Measurements from ENCODE around the gene NR2C2. TPM values are rescaled to one million over a fixed set of nuclear protein-coding genes. Genes with fewer than 3 reads are reported as not detected.

Gene NR2C2
- total RNA-seq, 1 donor from 2014 or later = 92.6 TPM

DNA sequence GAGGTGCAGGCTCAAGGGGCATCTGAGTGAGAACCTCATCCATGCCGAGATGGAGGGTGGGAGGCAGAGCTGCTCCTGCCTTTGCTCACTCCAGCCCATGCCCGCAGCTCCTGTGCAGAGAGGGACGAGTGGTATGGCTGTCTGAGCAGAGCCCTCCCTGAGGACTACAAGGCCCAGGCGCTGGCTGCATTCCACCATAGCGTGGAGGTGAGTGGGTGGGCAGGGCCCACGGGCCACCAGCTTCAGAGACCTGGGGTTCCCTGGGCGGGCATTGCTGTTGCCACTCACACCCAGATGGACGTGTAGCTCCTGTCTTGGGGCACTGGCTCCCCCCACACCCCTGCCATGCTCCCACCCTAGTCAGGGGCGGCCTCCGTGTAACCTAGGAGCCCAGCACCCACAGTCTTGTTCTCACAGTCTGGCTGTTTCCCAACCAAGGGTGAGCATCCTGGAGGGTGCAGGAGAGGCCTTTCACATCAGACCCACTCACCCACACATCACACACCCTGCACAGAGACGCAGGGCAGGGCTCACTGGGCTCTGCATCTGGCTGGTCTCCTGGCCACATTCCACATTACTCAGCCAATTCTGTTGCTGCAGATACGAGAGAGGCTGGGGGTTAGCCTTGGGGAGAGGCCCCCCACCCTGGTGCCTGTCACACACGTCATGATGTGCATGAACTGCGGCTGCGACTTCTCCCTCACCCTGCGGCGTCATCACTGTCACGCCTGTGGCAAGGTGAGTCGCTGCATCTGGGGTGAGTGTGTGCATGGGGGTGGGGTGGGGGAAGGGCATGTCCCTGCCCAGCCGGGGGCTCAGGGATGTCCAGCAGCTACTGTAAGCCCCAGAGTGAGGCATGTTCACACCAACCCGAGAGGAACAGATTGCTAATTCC is 25.3 kb upstream of the NR2C2 start:
- no peak for DNase-seq

DNA sequence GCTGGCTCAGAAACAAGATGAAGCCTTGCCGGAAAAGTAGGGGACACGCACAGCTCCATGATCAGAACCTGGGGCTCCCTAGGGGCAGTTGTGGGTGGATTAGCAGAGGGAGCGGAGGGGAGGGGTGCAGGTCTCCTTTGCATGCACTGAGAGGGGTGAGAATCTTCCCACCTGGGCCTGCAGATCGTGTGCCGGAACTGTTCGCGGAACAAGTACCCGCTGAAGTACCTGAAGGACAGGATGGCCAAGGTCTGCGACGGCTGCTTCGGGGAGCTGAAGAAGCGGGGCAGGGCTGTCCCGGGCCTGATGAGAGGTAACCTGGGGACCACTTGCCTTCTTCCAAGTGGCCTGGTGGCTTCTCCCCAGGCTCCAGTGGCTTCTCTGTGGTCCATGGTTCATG is 24.5 kb upstream of the NR2C2 start:
- DNase-seq = no peak

- no peak for DNase-seq
These were observed 23.9 kb upstream of the NR2C2 start for GRCh38 chr3:14923476-14923875.

GRCh38 chr3:14925729-14926591 is 21.4 kb upstream of the NR2C2 start:
- no peak for DNase-seq

GRCh38 chr3:14926592-14926991 is 20.8 kb upstream of the NR2C2 start:
- no peak for DNase-seq

- DNase-seq = no peak
These were observed 20.1 kb upstream of the NR2C2 start for GRCh38 chr3:14927308-14927707.

- no peak for DNase-seq
These were observed 17.9 kb upstream of the NR2C2 start for GRCh38 chr3:14929310-14930074.

DNA sequence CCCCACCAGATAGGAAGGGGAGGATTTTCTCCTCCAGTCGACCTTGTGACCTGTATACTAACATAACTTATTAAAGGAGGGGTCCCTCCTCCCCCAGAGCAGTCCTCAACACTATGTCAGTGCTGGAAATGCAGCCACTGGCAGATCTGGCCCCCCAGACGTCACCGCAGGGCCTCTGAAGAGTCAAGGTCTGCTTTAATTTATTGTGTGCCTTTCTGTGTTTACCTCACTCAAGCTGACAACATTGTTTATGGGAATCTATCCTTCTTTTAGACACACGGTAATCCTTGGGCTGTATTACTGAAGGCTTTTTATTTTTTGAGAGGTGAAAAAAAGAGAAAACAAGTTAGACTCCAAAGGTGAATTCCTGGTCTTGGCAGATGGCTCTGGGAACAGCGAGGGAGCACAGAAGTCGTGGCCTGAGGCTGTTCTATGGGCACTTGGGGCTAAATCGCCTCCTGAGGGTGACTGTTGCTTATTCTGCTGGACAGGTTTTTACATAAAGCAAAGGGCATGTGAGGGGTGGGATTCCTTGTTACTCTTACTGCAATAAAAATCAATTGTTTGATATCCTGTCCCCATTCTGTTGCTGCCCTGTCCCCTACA is 13.5 kb upstream of the NR2C2 start:
- no peak for DNase-seq

- no peak for DNase-seq
These were observed 11.6 kb upstream of the NR2C2 start for GRCh38 chr3:14935592-14936345.

DNA sequence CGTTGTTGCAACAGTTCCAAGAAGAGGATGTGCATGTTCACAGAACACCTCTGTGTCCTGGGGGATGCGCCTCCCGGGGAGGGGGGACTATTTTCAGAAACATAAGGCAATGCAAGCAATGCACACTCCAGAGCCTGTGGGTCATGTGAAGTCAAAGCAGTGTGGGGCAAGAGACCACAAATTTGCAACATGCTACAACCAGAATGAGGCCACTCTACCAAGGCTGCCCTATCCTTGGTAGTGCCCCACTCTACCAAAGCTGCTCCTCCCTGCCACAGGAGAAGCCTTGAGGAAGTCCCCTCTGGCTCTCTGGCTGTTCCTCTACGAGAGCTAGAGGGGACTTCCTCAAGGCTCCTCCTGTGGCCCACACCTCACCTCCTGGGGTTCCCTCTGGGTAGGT is 8.4 kb upstream of the NR2C2 start:
- no peak for DNase-seq

GRCh38 chr3:14941871-14942270 is 5.5 kb upstream of the NR2C2 start:
- DNase-seq = no peak

DNA sequence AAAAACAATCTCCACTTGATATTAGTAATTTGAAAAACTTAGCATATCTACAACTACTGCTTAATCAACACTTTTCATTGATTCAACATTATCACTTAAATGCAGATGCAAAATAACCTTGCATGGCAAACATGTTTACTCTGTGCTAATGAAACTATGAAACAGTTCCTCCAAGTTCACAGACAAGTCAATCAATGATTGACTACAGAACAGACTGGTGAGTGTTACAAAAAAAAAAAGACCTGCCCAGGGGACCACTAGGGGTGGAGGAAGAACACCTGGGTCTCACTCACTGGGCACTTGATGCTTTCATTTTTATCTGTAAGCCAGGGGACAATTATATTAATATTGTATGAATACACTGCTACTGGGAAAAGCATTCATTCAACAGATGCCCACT is 4.3 kb upstream of the NR2C2 start:
- no peak for DNase-seq

- no peak for DNase-seq
These were observed 1.1 kb upstream of the NR2C2 start for GRCh38 chr3:14946236-14946635.

DNA sequence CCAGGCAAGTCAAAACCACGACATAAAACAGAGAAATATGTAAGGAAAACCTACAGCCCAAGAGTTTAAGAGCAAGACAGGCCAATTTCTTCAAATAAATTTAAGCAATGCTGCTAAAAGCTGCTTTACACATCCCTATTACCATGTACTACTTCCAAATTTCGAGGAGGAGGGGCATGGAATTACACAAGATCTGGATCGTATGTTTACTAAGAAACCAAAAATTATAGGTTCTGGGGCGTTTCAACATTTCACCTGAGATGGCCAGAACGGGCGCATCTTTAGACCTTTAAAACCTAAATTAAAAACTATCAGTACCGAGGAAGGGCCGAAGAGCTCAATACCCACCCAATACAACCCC is 664 bp upstream of the NR2C2 start:
- no peak for DNase-seq

DNA sequence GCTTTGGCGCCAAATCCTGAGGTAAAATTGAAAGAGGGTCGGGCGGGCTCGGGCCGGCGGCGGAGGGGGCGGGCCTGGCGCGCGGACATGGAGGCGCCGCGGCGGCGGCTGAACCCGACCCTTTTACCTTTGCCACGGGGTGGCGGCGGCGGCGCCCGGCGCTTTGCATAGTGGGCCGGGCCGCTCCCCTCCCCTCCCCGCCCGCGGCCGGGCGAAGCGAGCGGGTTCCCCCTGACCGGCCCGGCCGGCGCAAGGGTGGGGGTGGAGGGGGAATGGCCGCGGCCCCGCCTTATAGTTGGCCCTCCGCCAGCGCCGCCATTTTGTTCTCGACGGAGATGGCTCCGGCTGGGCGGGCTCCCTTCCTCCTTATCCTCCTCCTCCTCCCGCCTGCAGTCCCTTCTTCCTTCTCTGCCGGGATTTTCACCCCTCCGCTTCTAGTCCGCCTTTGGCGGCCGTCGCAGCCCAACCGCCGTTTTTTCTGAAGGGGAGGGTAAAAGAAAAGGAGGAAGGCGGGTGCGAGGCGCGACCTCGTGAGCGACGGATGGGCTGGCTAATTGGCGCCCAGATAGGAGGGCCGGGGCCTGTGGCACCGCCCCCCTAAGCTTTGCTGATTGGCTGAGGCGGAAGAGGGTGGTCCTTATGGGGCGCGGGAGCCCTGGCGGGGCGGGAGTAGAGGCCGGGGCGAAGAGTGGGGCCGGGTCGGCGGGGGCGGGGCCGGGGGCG is 664 bp downstream of the NR2C2 start:
- DNase-seq = peak; percentile 98

DNA sequence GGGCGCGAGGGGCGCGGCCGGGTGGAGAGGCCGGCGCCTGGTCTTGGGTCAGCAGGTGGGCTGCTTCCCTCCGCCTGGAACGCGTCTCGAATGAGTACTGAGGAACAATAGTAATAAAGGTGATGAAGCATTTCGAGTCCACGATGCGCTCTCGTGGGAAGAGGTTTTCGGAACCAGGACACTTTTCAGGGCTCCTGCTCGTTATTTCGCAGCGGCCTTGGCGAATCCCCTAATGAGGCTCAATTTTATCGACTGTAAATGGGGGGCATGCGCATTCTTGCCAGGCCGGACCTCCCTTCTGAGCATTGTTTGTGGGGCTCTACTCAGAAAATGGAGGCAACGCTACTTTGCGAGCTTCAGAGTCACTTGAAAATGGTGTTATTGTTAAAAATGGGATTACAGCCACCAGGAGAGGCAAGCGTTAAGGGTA is 1.2 kb downstream of the NR2C2 start:
- no peak for DNase-seq

DNA sequence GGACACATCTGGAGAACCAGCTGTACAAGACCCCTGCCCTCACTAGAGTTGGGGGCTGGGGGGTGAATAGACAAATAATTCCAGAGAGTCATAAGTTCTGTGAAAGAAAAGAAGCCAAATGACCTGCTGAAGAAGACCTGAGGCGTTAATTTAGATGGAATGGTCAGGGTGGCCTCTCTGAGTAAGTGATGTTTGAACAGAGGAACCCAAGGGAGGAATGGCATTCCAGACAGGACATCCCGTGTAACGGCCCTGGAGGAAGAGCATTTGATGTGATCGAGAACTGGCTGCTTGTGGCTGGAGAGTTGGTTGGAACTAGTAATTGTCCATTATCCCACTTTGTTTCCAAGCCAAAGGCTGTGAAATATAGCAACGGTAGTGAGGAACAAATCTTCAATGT is 1.7 kb downstream of the NR2C2 start:
- DNase-seq = no peak

- no peak for DNase-seq
These were observed 2.9 kb downstream of the NR2C2 start for GRCh38 chr3:14950274-14950673.

- DNase-seq = no peak
These were observed 9.8 kb downstream of the NR2C2 start for GRCh38 chr3:14957153-14957552.

DNA sequence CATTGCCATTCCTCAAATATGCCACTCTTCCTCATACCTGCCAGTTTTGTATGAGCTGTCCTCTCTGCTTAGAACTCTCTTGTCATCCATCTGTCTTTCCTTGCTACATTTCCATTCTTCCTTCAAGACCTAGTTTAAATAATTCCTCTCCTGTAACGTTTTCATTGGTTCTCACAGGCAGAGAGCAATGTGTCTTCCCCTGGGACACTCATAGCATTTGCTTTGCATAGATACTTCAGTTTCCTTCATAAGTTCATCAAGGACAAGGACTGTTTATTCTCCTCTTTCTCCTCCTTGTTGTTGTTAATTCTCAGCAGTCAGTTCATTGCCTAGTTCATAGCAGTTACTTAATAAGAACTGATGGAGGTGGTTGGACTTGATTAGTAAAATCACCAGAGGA is 10.5 kb downstream of the NR2C2 start:
- DNase-seq = no peak
